HG02884 (cell line): ENCODE measurements around the gene SCART1.
"Not testable (repeated sequence)": the region's sequence is repeated elsewhere in the genome, so short reads cannot be mapped to it uniquely, and the experiment has no call there.

Experiments
- ATAC-seq: cut with Tn5 transposase; IDR thresholded peaks from one replicate; pipeline ENCODE4 v1.9.1; 2021; ENCODE audit warnings: mild to moderate bottlenecking, moderate library complexity; ENCODE audit not compliant: unreplicated experiment

SCART1 gene

DNA sequence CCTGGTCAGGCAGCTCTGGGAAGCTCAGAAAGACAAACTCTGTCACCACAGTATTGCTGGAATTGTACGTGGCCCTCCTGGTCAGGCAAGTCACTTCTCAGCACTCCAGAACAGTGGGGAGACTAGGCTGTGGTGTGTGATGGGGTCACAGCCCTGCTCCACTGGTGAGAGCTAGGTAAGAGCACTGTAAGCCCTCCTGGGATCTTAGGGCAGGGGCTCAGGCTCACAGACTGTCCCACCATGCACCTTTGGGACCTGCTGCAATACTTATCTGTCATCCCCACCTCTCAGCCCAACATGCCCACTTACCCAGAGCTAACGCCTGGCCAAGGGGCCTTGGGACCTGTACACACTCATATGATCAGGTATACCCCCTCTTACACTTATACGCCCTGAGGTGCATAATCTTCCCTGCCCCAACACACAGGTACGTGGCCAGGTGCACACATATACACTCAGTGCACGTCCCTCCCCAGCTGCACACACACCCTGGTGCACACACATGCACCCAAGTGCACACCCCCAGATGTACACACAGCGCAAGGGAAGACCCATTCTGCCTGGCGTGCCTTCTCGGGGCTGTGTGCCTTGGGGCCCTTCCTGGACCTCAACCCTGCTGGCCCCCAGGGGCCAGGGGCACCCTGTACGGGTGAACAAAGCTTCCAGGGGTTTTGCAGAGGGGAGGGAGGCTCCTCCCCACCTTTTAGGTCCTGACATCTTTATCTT, 21.7 kb upstream of the SCART1 start:
- not testable (repeated sequence) for ATAC-seq

GRCh38 chr10:133432789-133433188, 21.0 kb upstream of the SCART1 start:
- ATAC-seq = not testable (repeated sequence)

- no peak for ATAC-seq
These were observed 15.0 kb upstream of the SCART1 start for GRCh38 chr10:133438711-133439273.

DNA sequence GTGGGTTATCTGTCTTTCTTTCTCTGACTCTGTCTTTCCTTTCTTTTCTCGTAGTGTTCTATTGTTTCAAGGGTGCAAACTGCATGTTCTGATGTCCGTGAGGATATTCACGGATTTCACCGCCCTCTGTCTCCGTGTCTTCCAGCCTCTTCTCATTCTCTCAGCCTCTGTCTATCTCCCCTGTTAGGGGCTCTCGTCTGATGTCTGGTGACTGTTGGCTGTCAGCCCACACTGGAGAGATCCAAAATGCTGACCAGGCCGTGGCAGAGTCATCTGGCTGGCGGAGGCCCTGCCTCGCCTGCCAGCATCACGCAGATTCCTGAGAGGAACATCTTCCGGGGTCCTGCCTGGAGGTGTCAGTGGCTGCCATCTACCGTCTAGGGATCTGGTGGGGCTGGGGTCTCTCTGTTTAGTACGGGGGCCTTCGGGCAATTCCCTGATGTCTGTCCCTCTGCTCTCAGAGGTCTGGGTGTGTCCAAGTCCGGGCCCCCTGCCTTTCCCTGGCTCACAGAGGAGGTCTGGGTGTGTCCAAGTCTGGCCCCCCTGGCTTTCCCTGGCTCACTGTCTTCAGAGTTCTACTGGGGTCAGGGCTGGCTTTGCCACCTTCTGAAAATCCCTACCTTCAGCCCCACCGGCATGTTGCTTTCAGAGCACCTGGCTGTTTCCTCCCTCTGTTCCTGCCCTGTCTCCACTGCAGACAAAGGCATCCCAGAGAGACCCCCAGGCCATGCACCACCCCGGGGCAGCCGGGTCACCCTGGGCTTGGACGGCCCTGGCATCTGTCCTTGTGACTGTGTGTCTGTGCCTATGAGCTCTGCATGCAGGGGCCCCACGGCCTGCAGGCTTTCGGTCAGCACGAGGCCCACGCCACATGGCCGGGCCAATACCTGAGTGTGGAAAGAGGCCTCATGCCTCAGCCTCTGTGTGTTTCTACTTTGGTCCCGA, 14.0 kb upstream of the SCART1 start:
- ATAC-seq = no peak

DNA sequence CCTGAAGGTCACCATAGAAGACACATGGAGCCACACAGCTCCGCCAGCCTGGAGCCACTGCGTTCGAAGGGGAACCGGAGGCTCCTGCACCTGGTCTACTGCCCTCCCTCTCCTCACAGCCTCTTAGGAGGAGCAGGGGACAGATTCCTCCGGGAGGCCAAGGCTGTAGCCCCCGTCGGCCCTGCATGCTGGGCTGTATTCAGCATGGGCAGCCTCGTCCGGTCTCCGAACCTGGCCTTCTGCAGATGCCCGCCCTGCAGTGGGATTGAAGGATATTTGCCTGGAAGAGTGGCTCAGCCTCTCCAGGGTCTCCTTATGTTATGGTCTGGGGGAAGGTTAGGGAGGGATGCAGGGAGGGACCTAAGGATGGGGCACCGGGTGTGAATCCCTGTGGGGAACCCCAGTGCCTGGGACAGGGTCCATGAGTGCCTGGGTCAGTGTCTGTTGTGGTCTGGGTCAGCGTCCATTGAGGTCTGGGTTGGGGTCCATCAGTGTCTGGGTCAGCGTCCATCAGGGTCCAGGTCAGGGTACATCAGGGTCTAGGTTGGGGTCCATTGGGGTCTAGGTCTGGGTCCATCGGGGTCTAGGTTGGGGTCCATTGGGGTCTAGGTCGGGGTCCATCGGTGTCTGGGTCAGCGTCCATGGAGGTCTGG, 13.0 kb upstream of the SCART1 start:
- no peak for ATAC-seq

DNA sequence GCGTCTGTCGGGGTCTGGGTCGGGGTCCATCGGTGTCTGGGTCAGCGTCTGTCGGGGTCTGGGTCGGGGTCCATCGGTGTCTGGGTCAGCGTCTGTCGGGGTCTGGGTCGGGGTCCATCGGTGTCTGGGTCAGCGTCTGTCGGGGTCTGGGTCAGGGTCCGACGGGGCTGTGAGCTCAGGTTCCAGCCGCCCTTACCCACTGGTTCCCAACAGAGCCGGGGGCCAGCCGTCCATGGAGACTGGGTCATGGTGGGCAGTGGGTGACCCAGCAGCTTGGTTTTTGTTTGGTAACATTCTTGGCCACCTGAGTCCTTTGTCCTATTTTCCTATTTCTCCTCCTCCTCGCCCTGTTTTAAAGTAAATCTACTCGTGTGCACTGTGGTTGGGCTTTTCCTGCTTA, 12.4 kb upstream of the SCART1 start:
- not testable (repeated sequence) for ATAC-seq

DNA sequence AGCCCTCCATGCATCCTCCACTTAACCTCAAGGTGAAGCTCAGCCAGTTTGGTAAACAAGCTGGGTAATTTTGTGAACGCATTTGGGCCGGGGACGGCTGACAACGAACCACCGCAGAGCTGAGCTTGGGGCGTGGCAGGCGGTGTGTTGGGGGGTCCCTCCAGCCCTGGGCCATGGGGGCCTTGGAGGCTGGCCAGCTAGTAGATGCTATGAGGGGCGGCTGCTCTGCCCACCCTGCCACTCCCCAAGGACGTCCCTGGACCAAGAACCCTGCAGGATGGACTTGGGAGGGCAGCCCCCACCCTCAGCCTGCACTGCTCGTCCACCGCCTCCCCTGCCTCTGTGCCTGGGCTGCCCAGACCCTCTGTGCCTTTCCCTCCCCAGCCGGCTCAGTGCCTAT, 12.0 kb upstream of the SCART1 start:
- ATAC-seq = no peak

DNA sequence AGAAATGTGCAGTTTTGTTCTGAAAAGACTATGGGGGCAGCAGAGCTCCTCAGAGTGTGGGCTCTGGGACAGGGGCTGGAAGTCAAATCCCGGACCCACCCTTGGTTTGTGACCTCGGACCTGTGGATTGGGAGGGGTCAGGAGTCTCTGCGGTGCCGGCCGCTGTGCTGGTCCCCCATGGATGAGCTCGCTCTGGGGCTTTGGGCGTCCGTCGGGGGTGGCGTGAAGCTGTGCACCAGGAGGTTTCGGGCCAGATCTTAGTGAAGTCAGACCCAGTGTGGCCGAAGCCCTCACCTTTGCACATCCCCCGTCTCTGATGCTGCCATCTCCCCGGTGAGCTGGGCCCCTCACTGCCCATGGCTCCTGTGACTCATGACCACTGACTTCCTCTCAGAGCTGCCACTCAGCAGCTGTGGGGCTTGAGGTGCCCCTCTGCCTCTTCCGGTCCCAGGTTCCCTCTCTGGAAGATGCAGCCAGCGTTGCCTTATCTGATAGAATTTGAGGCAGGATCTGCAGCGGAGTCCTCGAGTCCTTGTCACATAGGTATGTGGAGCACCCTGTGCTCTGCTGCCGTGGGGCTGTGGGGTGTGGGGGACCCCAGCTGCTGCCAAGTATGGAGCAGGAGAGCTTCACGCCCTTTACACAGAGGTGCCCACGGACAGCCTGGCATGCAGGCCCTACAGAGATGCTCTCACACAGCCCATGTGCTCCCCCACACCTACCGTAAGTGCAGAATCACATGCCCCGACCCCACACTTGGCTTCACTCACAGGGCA, 11.4 kb upstream of the SCART1 start:
- ATAC-seq = no peak

- ATAC-seq = no peak
These were observed 10.5 kb upstream of the SCART1 start for GRCh38 chr10:133442967-133443924.

DNA sequence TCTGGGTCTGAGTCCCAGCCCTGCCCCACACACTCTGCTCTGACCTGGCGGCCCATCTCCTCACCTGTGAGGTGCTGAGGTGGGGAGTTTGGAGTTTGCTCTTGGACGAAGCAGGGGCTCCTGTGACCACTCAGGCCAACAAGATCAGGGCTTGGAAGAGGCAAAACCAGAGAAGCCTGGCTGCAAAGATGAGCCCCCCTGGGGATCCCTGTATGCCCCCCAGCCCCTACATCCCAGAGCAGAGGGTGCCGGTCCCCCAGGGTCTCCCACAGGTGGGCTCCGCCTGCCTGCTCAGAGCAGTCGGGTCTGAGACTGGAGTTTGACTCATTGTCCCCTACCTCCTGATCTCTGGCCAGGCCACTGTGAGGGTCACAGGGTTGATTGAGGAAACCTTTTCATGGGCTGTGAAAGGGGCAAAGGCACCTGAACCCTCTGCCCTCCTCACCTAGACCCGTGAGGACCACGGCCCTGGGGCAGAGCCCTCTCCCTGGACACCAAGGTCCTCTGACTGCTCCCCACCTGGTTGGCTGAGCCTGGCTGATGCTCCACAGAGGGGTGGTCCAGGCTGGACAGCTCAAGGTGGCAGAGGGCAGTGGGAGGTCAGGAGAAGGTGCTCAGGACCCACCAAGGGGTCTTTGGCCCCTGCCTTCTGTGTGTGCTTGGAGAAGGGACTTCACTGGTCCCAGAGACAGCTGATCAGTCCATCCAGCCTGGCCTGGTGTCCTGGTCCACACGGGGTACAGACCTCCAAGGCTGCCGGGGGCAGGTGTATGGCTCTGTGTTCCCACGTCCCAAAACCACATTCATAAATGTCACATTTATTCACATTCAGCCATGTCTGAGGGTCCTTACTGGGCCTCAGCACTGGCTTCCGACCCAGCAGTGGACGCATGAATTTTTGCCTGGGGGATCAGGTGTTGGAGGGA, 9.1 kb upstream of the SCART1 start:
- ATAC-seq = no peak

DNA sequence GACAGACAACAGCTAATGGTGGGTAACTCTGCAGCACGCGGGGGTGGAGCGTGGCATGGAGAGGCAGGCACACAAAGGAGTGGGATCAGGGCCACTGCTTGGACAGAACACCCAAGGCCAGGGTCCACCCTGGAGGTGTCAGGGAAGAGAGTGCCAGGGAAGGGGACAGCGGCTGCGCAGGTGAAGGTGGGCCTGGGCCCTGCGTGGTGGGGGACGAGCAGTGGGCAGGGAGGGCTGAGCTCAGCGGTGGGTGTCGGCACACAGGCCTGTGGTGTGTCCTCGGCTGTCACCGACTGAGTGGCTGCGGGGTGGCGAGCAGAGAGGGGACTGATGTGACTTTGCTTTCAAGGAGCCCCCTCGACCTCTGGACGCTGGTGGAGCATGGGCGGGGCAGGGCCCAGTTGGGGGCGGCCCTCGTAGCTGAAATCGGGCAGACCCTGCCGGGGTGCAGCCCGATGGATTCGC, 8.4 kb upstream of the SCART1 start:
- ATAC-seq = no peak

- ATAC-seq = no peak
These were observed 7.7 kb upstream of the SCART1 start for GRCh38 chr10:133445751-133446708.

GRCh38 chr10:133446979-133447378, 6.8 kb upstream of the SCART1 start:
- ATAC-seq = no peak

GRCh38 chr10:133448120-133448519, 5.6 kb upstream of the SCART1 start:
- ATAC-seq = no peak

DNA sequence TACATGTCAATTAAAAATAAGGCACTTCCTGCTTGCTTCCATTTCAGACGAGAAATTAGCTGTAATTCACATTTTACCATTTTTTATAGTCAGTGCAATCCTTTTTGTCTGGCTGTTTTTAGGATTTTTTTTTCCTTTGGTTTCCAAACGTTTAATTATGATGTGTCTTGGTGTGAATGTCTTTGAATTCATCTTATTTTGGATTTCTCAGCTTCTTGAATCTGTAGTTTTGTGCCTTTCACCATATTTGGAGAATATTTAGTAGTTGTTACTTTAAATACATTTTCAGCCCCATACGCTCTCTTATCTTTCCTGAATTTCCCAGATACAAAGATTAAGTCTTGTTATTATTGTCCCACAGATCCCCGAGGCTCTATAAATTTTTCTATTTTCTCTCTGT, 2.4 kb upstream of the SCART1 start:
- ATAC-seq = no peak

GRCh38 chr10:133452453-133452852, 1.3 kb upstream of the SCART1 start:
- ATAC-seq = no peak
